ENCODE data around the gene NKX1-1. TPM values are rescaled to one million over a fixed set of nuclear protein-coding genes. Genes with fewer than 3 reads are reported as not detected.

Gene NKX1-1
- polyA plus RNA-seq, 1 donor (not counting 4 experiments of a cell fraction or from before 2014, with no cell fraction given), result not detected

- Histone ChIP-seq H3K27ac (ENCODE audit: control insufficient read depth, insufficient read depth, low read length) (no peak overlapping the region), H3K79me2 (ENCODE audit: control insufficient read depth, insufficient read depth, low read length) (no peaks in the 10 kb centered on the region), H3K4me2 (ENCODE audit: control insufficient read depth, extremely low read depth, insufficient read depth, low read depth, low read length) (no peak overlapping the region), H3K9ac (ENCODE audit: control insufficient read depth, extremely low read depth, insufficient read depth, low read length) (no peak overlapping the region), H3K4me3 (ENCODE audit: control insufficient read depth in 2 of 3, extremely low read depth in 1 of 3, insufficient read depth in 2 of 3, low read depth in 1 of 3, low read length in 3 of 3) (no peak overlapping the region), H3K9me1 (ENCODE audit: control insufficient read depth, extremely low read depth, insufficient read depth, low read length) (no peaks in the 10 kb centered on the region), H3K36me3 (ENCODE audit: control insufficient read depth in 2 of 2, extremely low read depth in 1 of 2, insufficient read depth in 2 of 2, low read length in 2 of 2) (peaks cover 7 to 8% of the 10 kb centered on the region in 2 experiments), H3K4me1 (ENCODE audit: control insufficient read depth, extremely low read depth, insufficient read depth, low read length) (peaks cover 7% of the 10 kb centered on the region), H3K27me3 (ENCODE audit: control insufficient read depth, extremely low read depth, insufficient read depth, low read length) (no peaks in the 10 kb centered on the region), H4K20me1 (ENCODE audit: control insufficient read depth, extremely low read depth, insufficient read depth, low read length) (no peaks in the 10 kb centered on the region), H3K9me3 (ENCODE audit: control insufficient read depth, low read depth, low read length) (no peaks in the 10 kb centered on the region), H2AFZ (ENCODE audit: control insufficient read depth, low read length) (no peak overlapping the region)
- no peak for TF ChIP-seq CTCF (optimal IDR thresholded peaks at IDR 0.05 in 1 of 3, IDR thresholded peaks at IDR 0.05 in 1 of 3, conservative IDR thresholded peaks at IDR 0.05 in 1 of 3; ENCODE audit: extremely low read depth in 1 of 3, insufficient read depth in 2 of 3, low read length in 3 of 3)
- no peak for TF ChIP-seq EZH2 (IDR thresholded peaks at IDR 0.05; ENCODE audit: low read length)
- dilution Hi-C loops (cut with MboI; ENCODE audit: extremely low pct_ligation_motif_present, low sequenced_read_pairs), result no loop called here
- DNase-seq (ENCODE audit: low read depth, low spot score) (no peak), FAIRE-seq (no peak)
Measured at GRCh38 chr4:1365271-1366178, 40.7 kb downstream of the NKX1-1 start.

GRCh38 chr4:1364748-1365147, 41.5 kb downstream of the NKX1-1 start:
- DNase-seq (ENCODE audit: low read depth, low spot score), result no peak
- no peaks in the 10 kb centered on the region for H4K20me1 ChIP-seq (ENCODE audit: control insufficient read depth, extremely low read depth, insufficient read depth, low read length)
- no peaks in the 10 kb centered on the region for H3K79me2 ChIP-seq (ENCODE audit: control insufficient read depth, insufficient read depth, low read length)
- dilution Hi-C loops (cut with MboI; ENCODE audit: extremely low pct_ligation_motif_present, low sequenced_read_pairs), result no loop called here
- H3K4me1 ChIP-seq (ENCODE audit: control insufficient read depth, extremely low read depth, insufficient read depth, low read length), result peaks cover 7% of the 10 kb centered on the region
- no peak overlapping the region for H3K4me2 ChIP-seq (ENCODE audit: control insufficient read depth, extremely low read depth, insufficient read depth, low read depth, low read length)
- TF ChIP-seq CTCF (optimal IDR thresholded peaks at IDR 0.05 in 1 of 3, IDR thresholded peaks at IDR 0.05 in 1 of 3, conservative IDR thresholded peaks at IDR 0.05 in 1 of 3; ENCODE audit: extremely low read depth in 1 of 3, insufficient read depth in 2 of 3, low read length in 3 of 3) (no peak), EZH2 (IDR thresholded peaks at IDR 0.05; ENCODE audit: low read length) (no peak)
- no peaks in the 10 kb centered on the region for H3K9me1 ChIP-seq (ENCODE audit: control insufficient read depth, extremely low read depth, insufficient read depth, low read length)
- H3K9ac ChIP-seq (ENCODE audit: control insufficient read depth, extremely low read depth, insufficient read depth, low read length), result no peak overlapping the region
- H3K9me3 ChIP-seq (ENCODE audit: control insufficient read depth, low read depth, low read length), result no peaks in the 10 kb centered on the region
- no peak for FAIRE-seq
- peaks cover 6 to 9% of the 10 kb centered on the region in 2 experiments for H3K36me3 ChIP-seq (ENCODE audit: control insufficient read depth in 2 of 2, extremely low read depth in 1 of 2, insufficient read depth in 2 of 2, low read length in 2 of 2)
- H3K4me3 ChIP-seq (ENCODE audit: control insufficient read depth in 2 of 3, extremely low read depth in 1 of 3, insufficient read depth in 2 of 3, low read depth in 1 of 3, low read length in 3 of 3), result no peak overlapping the region
- no peak overlapping the region for H3K27ac ChIP-seq (ENCODE audit: control insufficient read depth, insufficient read depth, low read length)
- no peak overlapping the region for H2AFZ ChIP-seq (ENCODE audit: control insufficient read depth, low read length)
- no peaks in the 10 kb centered on the region for H3K27me3 ChIP-seq (ENCODE audit: control insufficient read depth, extremely low read depth, insufficient read depth, low read length)
